Astrocyte of the cerebellum (primary cell): ENCODE measurements around the gene NUP153.

Experiments
- DNase-seq: peaks from one replicate; pipeline ENCODE4 v3.0.0-alpha.2; 2011; ENCODE audit warnings: low read depth
- H3K4me3 ChIP-seq: 2 replicates; pipeline ENCODE4 v1.5.1; 2011; ENCODE audit warnings: mild to moderate bottlenecking, low read depth, low read length, moderate library complexity
- CTCF ChIP-seq: IDR thresholded peaks from 2 replicates; pipeline ENCODE4 v1.5.1; 2012; ENCODE audit warnings: low read length, low read depth, moderate library complexity, mild to moderate bottlenecking; ENCODE audit errors: missing control alignments
- in situ Hi-C: cut with HindIII; loops from 2 replicates; pipeline ENCODE4 v1.10.0; 2017; ENCODE audit warnings: low sequenced_read_pairs

The NUP153 gene

GRCh38 chr6:17665132-17665531 is 41.6 kb downstream of the NUP153 start:
- no peak for TF ChIP-seq CTCF
- H3K4me3 ChIP-seq = no peak overlapping the region
- in situ Hi-C loops = no loop called here
- DNase-seq = no peak

- in situ Hi-C loops = no loop called here
- no peak overlapping the region for H3K4me3 ChIP-seq
- no peak for DNase-seq
- no peak for TF ChIP-seq CTCF
Observed at GRCh38 chr6:17663226-17663625, 43.5 kb downstream of the NUP153 start.

GRCh38 chr6:17662585-17662984 is 44.1 kb downstream of the NUP153 start:
- no peak for TF ChIP-seq CTCF
- in situ Hi-C loops = no loop called here
- no peak for DNase-seq
- no peak overlapping the region for H3K4me3 ChIP-seq

- H3K4me3 ChIP-seq = no peak overlapping the region
- no peak for TF ChIP-seq CTCF
- no peak for DNase-seq
- in situ Hi-C loops = no loop called here
Observed at GRCh38 chr6:17656644-17657043, 50.1 kb downstream of the NUP153 start.

GRCh38 chr6:17656092-17656491 is 50.6 kb downstream of the NUP153 start:
- TF ChIP-seq CTCF = no peak
- no peak overlapping the region for H3K4me3 ChIP-seq
- in situ Hi-C loops = no loop called here
- DNase-seq = no peak

- TF ChIP-seq CTCF = no peak
- no peak for DNase-seq
- in situ Hi-C loops = loop anchor here (5.0 kb wide), 1 partner anchor 44 kb away; no protein-coding TSS in a partner anchor
- no peak overlapping the region for H3K4me3 ChIP-seq
Observed at GRCh38 chr6:17653198-17653882, 53.4 kb downstream of the NUP153 start.
